MM.1S (cell line): ENCODE data around the gene EXOSC5.

Experiments used
- CTCF ChIP-seq: fragments of 300-600 bp; sonication (generic); IDR thresholded peaks from 2 replicates; pipeline ENCODE4 v1.5.1; 2016; ENCODE audit warnings: antibody characterized with exemption, low read length, mixed read lengths
- EZH2 ChIP-seq: fragments of 300-600 bp; sonication (generic); optimal IDR thresholded peaks from 2 replicates; pipeline ENCODE3; 2017; ENCODE audit warnings: low read depth, mild to moderate bottlenecking, antibody characterized with exemption, low read length, mixed read lengths
- EZH2phosphoT487 ChIP-seq: fragments of 300-600 bp; sonication (generic); IDR thresholded peaks from 2 replicates; pipeline ENCODE4 v1.6.1; 2018; ENCODE audit warnings: antibody characterized with exemption, low read length

- TF ChIP-seq CTCF (no peak), EZH2 (no peak), EZH2phosphoT487 (no peak)
Measured at GRCh38 chr19:41431426-41432386, 34.5 kb upstream of the EXOSC5 start.
